Calu3 (cell line): ENCODE measurements around the gene ZMYND15. TPM values are rescaled to one million over a fixed set of nuclear protein-coding genes. Genes with fewer than 3 reads are reported as not detected.
A peak's percentile ranks its signal among the peaks of the same experiment; 100 is the strongest.

Experiments used
- BruUV-seq: library from RNA; stranded (reverse); fragments of 400-500 nt; replicated peaks from 2 replicates; lab custom pipeline; 2021; lab: Mats Ljungman, UMichigan
- CTCF ChIA-PET: fragments of 300-600 bp; sonication (Branson Sonifier 250); formaldehyde crosslinking; loops from one replicate; lab custom pipeline; 2022; ENCODE audit warnings: antibody characterized with exemption; lab: Charles Lee
- DNase-seq: peaks from one replicate; pipeline ENCODE4 v3.0.0; 2022
- H3K27ac Mint-ChIP-seq: one replicate; pipeline ENCODE4 v1.8.0; 2022; ENCODE audit warnings: mixed read lengths; ENCODE audit not compliant: unreplicated experiment
- H3K27me3 Mint-ChIP-seq: one replicate; pipeline ENCODE4 v1.8.0; 2022; ENCODE audit warnings: mixed read lengths; ENCODE audit not compliant: unreplicated experiment
- H3K36me3 Mint-ChIP-seq: one replicate; pipeline ENCODE4 v1.8.0; 2022; ENCODE audit warnings: mild to moderate bottlenecking, moderate library complexity, mixed read lengths; ENCODE audit not compliant: insufficient read depth, unreplicated experiment
- H3K4me1 Mint-ChIP-seq: one replicate; pipeline ENCODE4 v1.8.0; 2022; ENCODE audit warnings: mild to moderate bottlenecking, low read depth, mixed read lengths; ENCODE audit not compliant: unreplicated experiment
- H3K4me3 Mint-ChIP-seq: one replicate; pipeline ENCODE4 v1.8.0; 2022; ENCODE audit warnings: mild to moderate bottlenecking, low read depth, moderate library complexity, mixed read lengths; ENCODE audit not compliant: unreplicated experiment
- H3K9me3 Mint-ChIP-seq: one replicate; pipeline ENCODE4 v1.8.0; 2022; ENCODE audit warnings: low read depth, mixed read lengths; ENCODE audit not compliant: unreplicated experiment
- intact Hi-C: fragments of 100-400 bp; cut with micrococcal nuclease; formaldehyde crosslinking; loops from one replicate; pipeline ENCODE4 v1.10.0; 2022; ENCODE audit not compliant: unreplicated experiment
- total RNA-seq: library from RNA; stranded (reverse); gene quantifications from 2 replicates; pipeline ENCODE4 v1.2.3, GENCODE V29; 2022
- TF ChIP-seq, protein P1 (sequence below): fragments of 200-600 bp; IDR thresholded peaks from one replicate; pipeline ENCODE4 v1.8.0; 2022; ENCODE audit warnings: antibody characterized with exemption; ENCODE audit not compliant: unreplicated experiment

ZMYND15 gene
- total RNA-seq, 1 experiment from 2014 or later: 2.2 TPM

DNA sequence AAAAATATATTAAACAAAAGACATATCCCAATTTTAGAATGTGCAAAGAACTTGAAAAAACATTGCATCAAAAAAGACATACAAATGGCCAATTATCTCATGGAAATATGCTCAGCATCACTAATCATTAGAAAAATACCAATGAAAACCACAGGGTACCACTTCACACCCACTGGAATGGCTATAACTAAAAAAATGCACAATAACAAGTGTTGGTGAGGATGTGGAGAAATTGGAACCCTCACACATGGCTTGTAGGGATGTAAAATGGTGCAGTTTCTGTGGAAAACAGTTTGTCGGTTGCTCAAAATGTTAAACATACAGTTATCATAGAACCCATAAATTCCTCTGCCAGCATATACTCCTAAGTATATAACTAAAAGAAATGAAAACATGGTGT lies 55.5 kb downstream of the ZMYND15 start:
- H3K27ac Mint-ChIP-seq: no peak overlapping the region
- no peaks in the 10 kb centered on the region for H3K27me3 Mint-ChIP-seq
- no TSS peak for BruUV-seq
- CTCF ChIA-PET: no interaction called here
- H3K4me1 Mint-ChIP-seq: no peaks in the 10 kb centered on the region
- peaks cover 20% of the 10 kb centered on the region for H3K36me3 Mint-ChIP-seq
- TF ChIP-seq, protein P1, sequence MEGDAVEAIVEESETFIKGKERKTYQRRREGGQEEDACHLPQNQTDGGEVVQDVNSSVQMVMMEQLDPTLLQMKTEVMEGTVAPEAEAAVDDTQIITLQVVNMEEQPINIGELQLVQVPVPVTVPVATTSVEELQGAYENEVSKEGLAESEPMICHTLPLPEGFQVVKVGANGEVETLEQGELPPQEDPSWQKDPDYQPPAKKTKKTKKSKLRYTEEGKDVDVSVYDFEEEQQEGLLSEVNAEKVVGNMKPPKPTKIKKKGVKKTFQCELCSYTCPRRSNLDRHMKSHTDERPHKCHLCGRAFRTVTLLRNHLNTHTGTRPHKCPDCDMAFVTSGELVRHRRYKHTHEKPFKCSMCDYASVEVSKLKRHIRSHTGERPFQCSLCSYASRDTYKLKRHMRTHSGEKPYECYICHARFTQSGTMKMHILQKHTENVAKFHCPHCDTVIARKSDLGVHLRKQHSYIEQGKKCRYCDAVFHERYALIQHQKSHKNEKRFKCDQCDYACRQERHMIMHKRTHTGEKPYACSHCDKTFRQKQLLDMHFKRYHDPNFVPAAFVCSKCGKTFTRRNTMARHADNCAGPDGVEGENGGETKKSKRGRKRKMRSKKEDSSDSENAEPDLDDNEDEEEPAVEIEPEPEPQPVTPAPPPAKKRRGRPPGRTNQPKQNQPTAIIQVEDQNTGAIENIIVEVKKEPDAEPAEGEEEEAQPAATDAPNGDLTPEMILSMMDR: no peak
- intact Hi-C loops: loop anchor here (5.0 kb wide), 1 partner anchor 83 kb away; the partner anchor contains the start of gene ARRB2
- H3K4me3 Mint-ChIP-seq: peak overlapping the region; percentile 87
- no peaks in the 10 kb centered on the region for H3K9me3 Mint-ChIP-seq
- no peak for DNase-seq

Other genes starting within 250 kb of the ZMYND15 start
- gene SPNS2, start 241.0 kb upstream of the ZMYND15 start, total RNA-seq: 63.4 and 104 TPM in 2 replicates
- gene MYBBP1A, start 184.4 kb upstream of the ZMYND15 start, total RNA-seq: 61.6 and 64.2 TPM in 2 replicates
- gene GGT6, start 179.3 kb upstream of the ZMYND15 start, total RNA-seq: 1.1 and 1.8 TPM in 2 replicates
- not detected in 2 replicates for gene SMTNL2, start 155.3 kb upstream of the ZMYND15 start, total RNA-seq
- 0.27 and 0.38 TPM in 2 replicates for gene ALOX15, start 98.2 kb upstream of the ZMYND15 start, total RNA-seq
- gene PELP1, start 35.7 kb upstream of the ZMYND15 start, total RNA-seq: 55.0 and 56.9 TPM in 2 replicates
- 21.1 and 27.6 TPM in 2 replicates for gene ARRB2, start 29.2 kb upstream of the ZMYND15 start, total RNA-seq
- gene MED11, start 8.4 kb upstream of the ZMYND15 start, total RNA-seq: 10.9 and 13.5 TPM in 2 replicates
- 73.1 and 77.6 TPM in 2 replicates for gene CXCL16, start 95 bp downstream of the ZMYND15 start, total RNA-seq
- 0.54 and 0.56 TPM in 2 replicates for gene TM4SF5, start 32.1 kb downstream of the ZMYND15 start, total RNA-seq
- 0.59 TPM in 1 of 2 replicates, not detected in the other for gene VMO1, start 46.5 kb downstream of the ZMYND15 start, total RNA-seq
- gene GLTPD2, start 49.1 kb downstream of the ZMYND15 start, total RNA-seq: 0.71 and 0.76 TPM in 2 replicates
- gene PSMB6, start 56.3 kb downstream of the ZMYND15 start, total RNA-seq: 121 and 132 TPM in 2 replicates
- 11.0 and 13.0 TPM in 2 replicates for gene PLD2, start 67.3 kb downstream of the ZMYND15 start, total RNA-seq
- gene MINK1, start 93.5 kb downstream of the ZMYND15 start, total RNA-seq: 86.8 and 106 TPM in 2 replicates
- 2.1 and 3.2 TPM in 2 replicates for gene C17orf107, start 159.7 kb downstream of the ZMYND15 start, total RNA-seq
- 0.19 TPM in 1 of 2 replicates, not detected in the other for gene CHRNE, start 163.3 kb downstream of the ZMYND15 start, total RNA-seq
- gene GP1BA, start 192.4 kb downstream of the ZMYND15 start, total RNA-seq: not detected in 2 replicates
- gene SLC25A11, start 200.2 kb downstream of the ZMYND15 start, total RNA-seq: 37.7 and 38.4 TPM in 2 replicates
- gene RNF167, start 200.4 kb downstream of the ZMYND15 start, total RNA-seq: 65.2 and 77.0 TPM in 2 replicates
- gene PFN1, start 208.7 kb downstream of the ZMYND15 start, total RNA-seq: 580 and 605 TPM in 2 replicates
- gene ENO3, start 211.3 kb downstream of the ZMYND15 start, total RNA-seq: 12.3 and 12.9 TPM in 2 replicates
- gene SPAG7, start 228.0 kb downstream of the ZMYND15 start, total RNA-seq: 34.3 and 34.9 TPM in 2 replicates
- gene CAMTA2, start 247.8 kb downstream of the ZMYND15 start, total RNA-seq: 21.4 and 32.3 TPM in 2 replicates